Panc1 (cell line): Measurements from ENCODE around the gene NXF3.

Experiments used
- CTCF ChIP-seq: fragments of 450-650 bp; IDR thresholded peaks from 2 replicates; pipeline ENCODE4 v1.5.1; 2017; ENCODE audit warnings: mild to moderate bottlenecking
- POLR2AphosphoS5 ChIP-seq: IDR thresholded peaks from 2 replicates; pipeline ENCODE4 v1.6.1; 2012; ENCODE audit warnings: mild to moderate bottlenecking, low read depth, low read length, moderate library complexity
- REST ChIP-seq, 2 experiments: IDR thresholded peaks; 2 replicates each; pipeline ENCODE4 v1.6.1; 2011 to 2012; ENCODE audit warnings: low read depth in 2 of 2, control low read depth in 1 of 2, low read length in 1 of 2, mild to moderate bottlenecking in 1 of 2, moderate library complexity in 1 of 2; ENCODE audit not compliant: insufficient read depth in 1 of 2
- SIN3A ChIP-seq: IDR thresholded peaks from 2 replicates; pipeline ENCODE4 v1.6.1; 2012; ENCODE audit warnings: low read depth, mild to moderate bottlenecking, low read length, moderate library complexity, borderline replicate concordance; ENCODE audit not compliant: insufficient read depth
- TCF7L2 ChIP-seq: IDR thresholded peaks from 2 replicates; pipeline ENCODE4 v1.6.1; 2011; ENCODE audit warnings: mild to moderate bottlenecking, low read depth, low read length, inconsistent platforms

GRCh38 chrX:103101299-103102042, 8.5 kb upstream of the NXF3 start:
- TF ChIP-seq CTCF (no peak), POLR2AphosphoS5 (no peak), REST (IDR thresholded peaks at IDR 0.05; ENCODE audit: insufficient read depth in 1 of 2, low read depth in 2 of 2, low read length in 1 of 2) (no peak), SIN3A (no peak), TCF7L2 (no peak)
